ENCODE measurements around the gene SBK3. TPM values are rescaled to one million over a fixed set of nuclear protein-coding genes. Genes with fewer than 3 reads are reported as not detected.

SBK3 gene
- total RNA-seq, 4 donors from 2014 or later, result 0.40 TPM; not detected in 2

DNA sequence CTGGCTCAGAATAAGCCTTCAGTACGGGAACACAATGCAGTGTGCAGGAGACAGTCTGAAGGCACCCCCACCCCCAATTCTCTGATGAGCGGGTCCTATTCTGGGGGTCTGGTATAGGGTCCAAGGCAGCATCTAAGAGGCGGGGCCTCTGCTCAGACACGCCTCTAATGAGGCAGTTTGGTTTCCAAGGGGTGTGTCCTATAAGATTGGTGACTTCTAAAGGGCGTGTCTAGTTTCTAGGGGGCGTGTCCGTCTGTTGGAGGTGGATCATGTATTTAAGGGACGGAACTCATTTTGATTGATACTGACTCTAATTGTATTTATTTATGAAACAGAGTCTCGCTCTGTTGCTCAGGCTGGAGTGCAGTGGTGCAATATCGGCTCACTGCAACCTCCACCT, 45.3 kb upstream of the SBK3 start:
- TF ChIP-seq EP300 (IDR thresholded peaks at IDR 0.05) (no peak), POLR2A (IDR thresholded peaks at IDR 0.05) (no peak), POLR2AphosphoS5 (IDR thresholded peaks at IDR 0.05) (no peak)
- TF ChIP-seq, protein P1, sequence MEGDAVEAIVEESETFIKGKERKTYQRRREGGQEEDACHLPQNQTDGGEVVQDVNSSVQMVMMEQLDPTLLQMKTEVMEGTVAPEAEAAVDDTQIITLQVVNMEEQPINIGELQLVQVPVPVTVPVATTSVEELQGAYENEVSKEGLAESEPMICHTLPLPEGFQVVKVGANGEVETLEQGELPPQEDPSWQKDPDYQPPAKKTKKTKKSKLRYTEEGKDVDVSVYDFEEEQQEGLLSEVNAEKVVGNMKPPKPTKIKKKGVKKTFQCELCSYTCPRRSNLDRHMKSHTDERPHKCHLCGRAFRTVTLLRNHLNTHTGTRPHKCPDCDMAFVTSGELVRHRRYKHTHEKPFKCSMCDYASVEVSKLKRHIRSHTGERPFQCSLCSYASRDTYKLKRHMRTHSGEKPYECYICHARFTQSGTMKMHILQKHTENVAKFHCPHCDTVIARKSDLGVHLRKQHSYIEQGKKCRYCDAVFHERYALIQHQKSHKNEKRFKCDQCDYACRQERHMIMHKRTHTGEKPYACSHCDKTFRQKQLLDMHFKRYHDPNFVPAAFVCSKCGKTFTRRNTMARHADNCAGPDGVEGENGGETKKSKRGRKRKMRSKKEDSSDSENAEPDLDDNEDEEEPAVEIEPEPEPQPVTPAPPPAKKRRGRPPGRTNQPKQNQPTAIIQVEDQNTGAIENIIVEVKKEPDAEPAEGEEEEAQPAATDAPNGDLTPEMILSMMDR (IDR thresholded peaks at IDR 0.05), result no peak
- Histone ChIP-seq H3K9me3 (no peaks in the 10 kb centered on the region), H3K4me1 (peaks cover 0 to 24% (median 17%) of the 10 kb centered on the region in 3 donors), H3K27ac (no peak overlapping the region), H3K4me3 (no peak overlapping the region), H3K36me3 (peaks cover 0 to 30% of the 10 kb centered on the region in 2 donors), H3K27me3 (peaks cover 7% of the 10 kb centered on the region)
- no peak for ATAC-seq
- WGBS, 2 donors (ENCODE audit: low coverage in 1 of 2), result 90 to 100% methylated on average over 1 to 4 of the region's 10 CpGs

DNA sequence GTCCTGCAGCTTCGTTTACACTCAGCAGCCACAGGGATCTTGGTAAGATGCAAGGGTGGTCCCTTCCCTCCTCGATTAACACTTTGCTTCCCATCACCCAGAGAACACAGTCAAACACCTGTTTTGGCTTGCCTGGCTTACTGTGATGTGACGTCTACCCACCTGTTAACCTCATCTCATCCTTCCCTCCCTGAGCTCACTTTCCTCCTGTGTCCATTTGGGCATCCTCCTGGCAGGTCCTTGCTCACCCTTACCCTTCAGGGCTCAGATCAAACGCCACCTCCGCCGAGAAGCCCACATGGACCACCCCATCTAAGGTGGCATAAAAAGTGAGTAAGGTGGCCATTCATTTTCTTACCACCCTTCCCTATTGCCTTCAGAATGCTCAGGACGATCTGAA, 44.8 kb upstream of the SBK3 start:
- TF ChIP-seq, protein P1 (IDR thresholded peaks at IDR 0.05), result no peak
- TF ChIP-seq POLR2AphosphoS5 (IDR thresholded peaks at IDR 0.05), result no peak
- no peak for TF ChIP-seq EP300 (IDR thresholded peaks at IDR 0.05)
- no peak for TF ChIP-seq POLR2A (IDR thresholded peaks at IDR 0.05)
- ATAC-seq, result no peak
- Histone ChIP-seq H3K36me3 (peaks cover 0 to 25% of the 10 kb centered on the region in 2 donors), H3K4me1 (peaks cover 0 to 29% (median 17%) of the 10 kb centered on the region in 3 donors), H3K9me3 (no peaks in the 10 kb centered on the region), H3K4me3 (no peak overlapping the region), H3K27ac (no peak overlapping the region), H3K27me3 (peaks cover 8% of the 10 kb centered on the region)
- WGBS, 2 donors (ENCODE audit: low coverage in 1 of 2), result 39 to 49% methylated on average over 7 of the region's 7 CpGs

DNA sequence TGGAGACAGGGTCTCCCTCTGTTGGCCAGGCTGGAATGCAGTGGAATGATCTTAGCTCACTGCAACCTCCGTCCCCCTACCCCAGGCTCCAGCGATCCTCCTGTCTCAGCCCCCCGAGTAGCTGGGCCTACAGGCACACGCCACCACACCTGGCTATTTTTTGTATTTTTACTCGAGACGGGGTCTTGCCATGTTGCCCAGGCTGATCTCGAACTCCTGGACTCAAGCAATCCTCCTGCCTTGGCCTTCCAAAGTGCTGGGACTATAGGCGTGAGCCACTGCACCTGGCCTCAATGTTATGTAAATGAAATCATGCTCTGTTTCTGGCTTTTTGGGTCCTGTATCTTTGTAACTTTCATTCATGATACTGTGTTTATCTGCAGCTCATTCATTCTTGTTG, 43.4 kb upstream of the SBK3 start:
- WGBS, 2 donors (ENCODE audit: low coverage in 1 of 2), result 86 to 93% methylated on average over 7 to 8 of the region's 8 CpGs
- Histone ChIP-seq H3K4me1 (peaks cover 0 to 30% (median 17%) of the 10 kb centered on the region in 3 donors), H3K27ac (no peak overlapping the region), H3K4me3 (no peak overlapping the region), H3K9me3 (no peaks in the 10 kb centered on the region), H3K36me3 (peaks cover 0 to 19% of the 10 kb centered on the region in 2 donors), H3K27me3 (peaks cover 8% of the 10 kb centered on the region)
- TF ChIP-seq, protein P1 (IDR thresholded peaks at IDR 0.05), result no peak
- no peak for ATAC-seq

DNA sequence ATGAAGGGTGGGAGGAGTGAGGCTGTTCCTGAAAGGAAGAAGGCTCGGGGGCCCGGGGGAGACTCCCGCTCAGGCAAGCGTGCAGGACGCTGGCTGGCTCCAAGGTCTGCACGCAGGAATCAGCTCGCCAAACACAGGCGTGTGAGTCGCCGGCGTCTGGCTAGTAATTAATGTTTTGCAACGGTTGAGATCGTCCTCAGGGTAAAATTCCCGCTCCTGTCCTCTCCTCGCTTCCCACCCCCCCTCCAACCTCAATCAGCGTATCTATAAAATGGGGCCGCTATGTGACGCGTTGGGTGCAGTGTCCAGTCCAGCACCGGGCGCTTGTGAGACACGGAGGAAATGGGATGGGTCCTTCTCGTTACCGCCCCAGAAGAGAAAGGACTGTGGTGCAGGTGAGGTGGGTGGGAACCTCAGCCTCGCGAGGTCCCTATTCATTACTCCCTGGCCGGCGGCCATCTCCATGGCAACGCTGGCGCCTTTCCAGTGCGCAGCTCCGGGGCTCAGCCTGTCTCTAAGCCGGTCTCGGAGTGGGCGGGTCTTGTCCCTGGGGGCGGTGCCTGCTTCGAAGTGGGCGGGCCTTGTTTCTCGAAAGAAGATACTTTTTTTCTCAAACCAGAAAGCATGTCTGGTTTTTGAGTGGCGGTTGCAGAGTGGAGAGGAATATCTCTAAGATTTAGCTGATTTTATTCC, 41.8 kb upstream of the SBK3 start:
- ATAC-seq, result peak; percentile 91
- Histone ChIP-seq H3K36me3 (peaks cover 0 to 4% of the 10 kb centered on the region in 2 donors), H3K27ac (peak overlapping the region in 3 of 4 donors; percentile 13 to 72 (median 31)), H3K4me1 (peaks cover 0 to 34% (median 17%) of the 10 kb centered on the region in 3 donors), H3K9me3 (no peaks in the 10 kb centered on the region), H3K27me3 (peaks cover 8% of the 10 kb centered on the region), H3K4me3 (peak overlapping the region in 1 of 2 donors; percentile 42)
- 0 to 2% methylated on average over 1 to 24 of the region's 40 CpGs for WGBS, 2 donors (ENCODE audit: low coverage in 1 of 2)
- no peak for TF ChIP-seq POLR2AphosphoS5 (IDR thresholded peaks at IDR 0.05)
- TF ChIP-seq, protein P1 (IDR thresholded peaks at IDR 0.05), result no peak
- no peak for TF ChIP-seq EP300 (IDR thresholded peaks at IDR 0.05)
- no peak for TF ChIP-seq POLR2A (IDR thresholded peaks at IDR 0.05)

Data from gastroesophageal sphincter (tissue), 4 donors.